ENCODE results near the gene APBA1. TPM values are rescaled to one million over a fixed set of nuclear protein-coding genes. Genes with fewer than 3 reads are reported as not detected.

The APBA1 gene
- polyA plus RNA-seq, 3 donors: 1.6 TPM; not detected in 2

DNA sequence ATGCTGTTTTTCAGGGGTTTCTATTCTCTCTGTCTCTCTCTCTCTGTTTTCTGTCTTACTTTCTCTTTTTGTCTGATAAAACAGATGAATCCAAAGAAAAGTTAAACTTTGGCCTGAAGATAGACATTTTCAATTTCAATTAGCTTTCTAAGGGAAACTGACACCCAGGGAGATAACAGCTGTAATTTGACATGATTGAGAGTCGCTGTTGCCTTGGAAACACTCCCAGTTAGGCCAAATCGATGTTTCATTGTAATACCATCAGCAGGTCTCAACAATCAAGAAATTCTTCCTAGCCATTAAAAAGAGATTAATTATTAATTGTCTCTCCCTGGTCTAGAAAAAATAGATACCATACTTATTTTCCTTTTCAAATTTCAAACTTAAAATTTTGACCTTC lies 294.2 kb downstream of the APBA1 start:
- Histone ChIP-seq H3K9me3 (replicated peaks in 1 of 2; ENCODE audit: control insufficient read depth in 1 of 2, insufficient read depth in 1 of 2, low read length in 2 of 2) (no peaks in the 10 kb centered on the region), H3K9ac (ENCODE audit: insufficient read depth, low read length, poor library complexity, severe bottlenecking) (no peak overlapping the region), H3K79me2 (ENCODE audit: insufficient read depth, low read length) (no peaks in the 10 kb centered on the region), H3K4me2 (replicated peaks; ENCODE audit: extremely low read depth, low read length, poor library complexity, severe bottlenecking) (no peak overlapping the region), H3K27me3 (ENCODE audit: control insufficient read depth in 2 of 2, insufficient read depth in 2 of 2, low read length in 2 of 2) (no peaks in the 10 kb centered on the region), H3K4me3 (replicated peaks in 1 of 3; ENCODE audit: low read depth in 2 of 3, low read length in 3 of 3) (no peak overlapping the region), H3K27ac (ENCODE audit: low read depth in 1 of 2, low read length in 2 of 2) (no peak overlapping the region), H3K36me3 (replicated peaks in 1 of 2; ENCODE audit: control insufficient read depth in 1 of 2, insufficient read depth in 2 of 2, low read length in 2 of 2) (no peaks in the 10 kb centered on the region), H4K20me1 (ENCODE audit: insufficient read depth, low read length) (no peaks in the 10 kb centered on the region), H2AFZ (ENCODE audit: insufficient read depth, low read depth, low read length, poor library complexity, severe bottlenecking) (no peak overlapping the region), H3K4me1 (ENCODE audit: control insufficient read depth in 1 of 2, insufficient read depth in 2 of 2, low read length in 2 of 2) (no peaks in the 10 kb centered on the region)
- DNase-seq: no peak
- Mint-ChIP-seq H3K4me1 (no peaks in the 10 kb centered on the region), H3K9me3 (no peaks in the 10 kb centered on the region), H3K27ac (no peak overlapping the region), H3K27me3 (ENCODE audit: low read depth in 3 of 3) (peaks cover 0 to 3% (median 2%) of the 10 kb centered on the region in 3 donors), H3K4me3 (no peak overlapping the region), H3K36me3 (no peaks in the 10 kb centered on the region)
- intact Hi-C loops (cut with micrococcal nuclease): no loop called here
- WGBS (ENCODE audit: insufficient coverage): no CpG with 5 or more reads among the region's 2 CpGs
- TF ChIP-seq, protein P1, sequence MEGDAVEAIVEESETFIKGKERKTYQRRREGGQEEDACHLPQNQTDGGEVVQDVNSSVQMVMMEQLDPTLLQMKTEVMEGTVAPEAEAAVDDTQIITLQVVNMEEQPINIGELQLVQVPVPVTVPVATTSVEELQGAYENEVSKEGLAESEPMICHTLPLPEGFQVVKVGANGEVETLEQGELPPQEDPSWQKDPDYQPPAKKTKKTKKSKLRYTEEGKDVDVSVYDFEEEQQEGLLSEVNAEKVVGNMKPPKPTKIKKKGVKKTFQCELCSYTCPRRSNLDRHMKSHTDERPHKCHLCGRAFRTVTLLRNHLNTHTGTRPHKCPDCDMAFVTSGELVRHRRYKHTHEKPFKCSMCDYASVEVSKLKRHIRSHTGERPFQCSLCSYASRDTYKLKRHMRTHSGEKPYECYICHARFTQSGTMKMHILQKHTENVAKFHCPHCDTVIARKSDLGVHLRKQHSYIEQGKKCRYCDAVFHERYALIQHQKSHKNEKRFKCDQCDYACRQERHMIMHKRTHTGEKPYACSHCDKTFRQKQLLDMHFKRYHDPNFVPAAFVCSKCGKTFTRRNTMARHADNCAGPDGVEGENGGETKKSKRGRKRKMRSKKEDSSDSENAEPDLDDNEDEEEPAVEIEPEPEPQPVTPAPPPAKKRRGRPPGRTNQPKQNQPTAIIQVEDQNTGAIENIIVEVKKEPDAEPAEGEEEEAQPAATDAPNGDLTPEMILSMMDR (IDR thresholded peaks at IDR 0.05): no peak

Other genes with a start within 250 kb of the APBA1 start
- 10 to 100 TPM; 12.3 to 24.6 (median 13.4) TPM for gene PTAR1, start 87.6 kb upstream of the APBA1 start, polyA plus RNA-seq
- not detected for gene CFAP95, start 148.4 kb upstream of the APBA1 start, polyA plus RNA-seq